Naive B cell (primary cell): ENCODE results near the gene SH2D1A. TPM values are rescaled to one million over a fixed set of nuclear protein-coding genes. Genes with fewer than 3 reads are reported as not detected.
"Not testable (repeated sequence)": the region's sequence is repeated elsewhere in the genome, so short reads cannot be mapped to it uniquely, and the experiment has no call there.

Source experiments
- ATAC-seq, 2 donors: fragments of 150-1000 bp; cut with Tn5 transposase; 2 replicates each; pipeline ENCODE4 v1.10.0; 2021; ENCODE audit warnings: low read depth in 2 of 2, mild to moderate bottlenecking in 2 of 2, moderate library complexity in 2 of 2
- DNase-seq: peaks from one replicate; pipeline ENCODE4 v3.0.0; 2022
- H3K27ac Mint-ChIP-seq, 6 donors: one replicate each; pipeline ENCODE4 v1.8.0; 2020 to 2022; ENCODE audit warnings: mild to moderate bottlenecking in 6 of 6, mixed read lengths in 6 of 6, moderate library complexity in 5 of 6, inconsistent platforms in 2 of 6
- H3K27me3 Mint-ChIP-seq, 3 donors: one replicate each; pipeline ENCODE4 v1.8.0; 2021 to 2022; ENCODE audit warnings: mixed read lengths in 3 of 3, mild to moderate bottlenecking in 1 of 3
- H3K36me3 Mint-ChIP-seq, 2 donors: one replicate each; pipeline ENCODE4 v1.8.0; 2020 to 2022; ENCODE audit warnings: mixed read lengths in 2 of 2, inconsistent platforms in 1 of 2, mild to moderate bottlenecking in 1 of 2
- H3K4me1 Mint-ChIP-seq, 3 donors: one replicate each; pipeline ENCODE4 v1.8.0; 2020 to 2022; ENCODE audit warnings: mixed read lengths in 3 of 3, inconsistent platforms in 1 of 3, mild to moderate bottlenecking in 1 of 3, moderate library complexity in 1 of 3
- H3K4me3 Mint-ChIP-seq, 8 donors: one replicate each; pipeline ENCODE4 v1.8.0; 2020 to 2022; ENCODE audit warnings: mild to moderate bottlenecking in 8 of 8, mixed read lengths in 8 of 8, moderate library complexity in 8 of 8, inconsistent platforms in 2 of 8
- H3K9me3 Mint-ChIP-seq, 7 donors: one replicate each; pipeline ENCODE4 v1.8.0; 2020 to 2022; ENCODE audit warnings: mixed read lengths in 7 of 7, mild to moderate bottlenecking in 5 of 7, inconsistent platforms in 2 of 7, moderate library complexity in 1 of 7
- polyA plus RNA-seq, 6 donors: library from polyadenylated mRNA; unstranded; fragments of 300-500 nt; fragmentation: Illumina TruSeq; gene quantifications; one replicate each; pipeline ENCODE4 v1.2.3, GENCODE V29; 2021; ENCODE audit warnings: low read depth in 6 of 6

Gene SH2D1A
- polyA plus RNA-seq, 6 donors from 2014 or later, result 0.11 to 0.93 (median 0.52) TPM; not detected in 1

DNA sequence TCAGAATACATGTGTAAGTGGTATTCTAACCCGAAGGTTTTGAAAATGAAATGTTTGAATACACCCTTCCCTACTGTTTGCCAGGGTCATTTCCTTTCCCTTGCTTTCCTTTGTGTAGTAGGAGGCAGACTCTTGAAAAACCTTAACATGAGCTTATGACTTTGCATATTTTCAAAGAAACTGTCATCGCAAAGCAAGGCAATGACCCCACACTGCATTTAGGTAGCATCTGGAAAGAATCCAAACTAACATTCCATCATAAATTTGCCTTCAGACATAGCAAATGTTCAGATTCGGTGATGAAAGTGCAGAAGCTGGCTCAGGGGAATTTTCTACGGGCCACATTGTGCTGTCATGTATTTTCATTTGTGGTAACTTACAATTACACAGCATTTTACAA, 32.3 kb downstream of the SH2D1A start:
- Mint-ChIP-seq H3K9me3 (no peaks in the 10 kb centered on the region), H3K36me3 (no peaks in the 10 kb centered on the region), H3K4me3 (no peak overlapping the region), H3K27me3 (peaks cover 0 to 12% (median 0%) of the 10 kb centered on the region in 3 donors), H3K27ac (no peak overlapping the region), H3K4me1 (no peaks in the 10 kb centered on the region)
- DNase-seq, result no peak
- ATAC-seq, result no peak

DNA sequence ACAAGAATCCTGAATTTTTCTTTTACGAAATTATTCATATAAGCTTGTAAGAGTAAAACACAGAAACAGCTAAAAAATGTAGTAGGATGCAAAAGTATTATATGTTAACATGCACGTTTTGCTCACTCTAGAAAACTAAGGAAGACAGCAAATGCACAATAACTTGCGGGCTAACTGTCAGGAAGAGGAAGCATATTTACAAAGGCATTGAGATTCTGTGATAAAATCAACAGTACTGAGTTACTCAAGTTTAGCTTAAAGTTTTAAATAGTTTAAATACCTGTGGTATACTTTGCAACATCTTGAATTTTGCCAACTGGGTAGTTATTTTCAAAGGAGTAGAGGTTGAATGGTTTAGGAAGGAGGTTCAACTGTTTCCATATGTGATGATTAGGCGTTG, 37.0 kb downstream of the SH2D1A start:
- Mint-ChIP-seq H3K9me3 (no peaks in the 10 kb centered on the region), H3K4me1 (no peaks in the 10 kb centered on the region), H3K4me3 (no peak overlapping the region), H3K27ac (no peak overlapping the region), H3K27me3 (peaks cover 0 to 19% (median 0%) of the 10 kb centered on the region in 3 donors), H3K36me3 (no peaks in the 10 kb centered on the region)
- no peak for ATAC-seq
- no peak for DNase-seq

DNA sequence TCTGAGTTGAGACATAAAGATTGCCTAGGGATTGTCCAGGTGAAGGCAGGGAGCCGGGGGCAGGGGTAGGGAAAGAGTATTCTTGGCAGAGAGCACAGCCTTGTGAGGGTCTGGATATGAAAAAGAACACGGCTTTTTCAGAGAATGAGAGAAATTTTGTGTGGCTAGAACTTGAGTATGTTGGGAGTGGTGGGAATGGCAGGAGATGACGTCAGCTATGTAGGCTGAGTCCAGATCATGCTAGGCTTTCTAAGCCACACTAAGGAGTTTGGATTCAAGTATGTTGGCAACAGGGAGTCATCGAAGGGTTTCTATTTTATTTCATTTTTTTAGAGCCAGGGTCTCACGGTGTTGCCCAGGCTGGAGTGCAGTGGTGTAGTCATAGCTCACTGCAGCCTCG, 40.0 kb downstream of the SH2D1A start:
- no peak for ATAC-seq
- H3K36me3 Mint-ChIP-seq, result no peaks in the 10 kb centered on the region
- peaks cover 0 to 7% (median 0%) of the 10 kb centered on the region in 3 donors for H3K27me3 Mint-ChIP-seq
- no peak for DNase-seq
- no peaks in the 10 kb centered on the region for H3K9me3 Mint-ChIP-seq
- H3K4me3 Mint-ChIP-seq, result no peak overlapping the region
- no peak overlapping the region for H3K27ac Mint-ChIP-seq
- no peaks in the 10 kb centered on the region for H3K4me1 Mint-ChIP-seq

DNA sequence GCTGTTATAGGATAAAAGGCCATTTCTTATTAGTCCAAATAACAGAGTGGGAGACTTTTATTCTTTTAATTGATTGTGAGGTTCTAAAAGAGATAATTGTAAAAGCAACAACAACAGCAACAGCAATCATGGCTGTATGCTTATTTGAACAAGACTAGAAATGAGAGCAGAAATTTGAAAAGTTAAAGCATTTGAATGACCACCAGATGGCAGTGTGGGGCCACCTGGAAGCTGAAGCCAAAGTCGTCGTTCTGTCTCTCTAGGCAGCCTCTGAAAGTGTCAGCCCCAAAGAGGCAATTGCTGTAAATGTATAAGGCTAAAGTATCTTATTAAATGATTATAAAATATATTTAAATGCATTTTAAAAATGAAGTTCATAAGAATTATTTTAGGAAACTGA, 42.2 kb downstream of the SH2D1A start:
- no peak overlapping the region for H3K4me3 Mint-ChIP-seq
- ATAC-seq (peak in 1 of 2 donors; percentile 37), DNase-seq (peak; percentile 29)
- no peaks in the 10 kb centered on the region for H3K9me3 Mint-ChIP-seq
- peaks cover 0 to 7% (median 0%) of the 10 kb centered on the region in 3 donors for H3K27me3 Mint-ChIP-seq
- H3K27ac Mint-ChIP-seq, result no peak overlapping the region
- no peaks in the 10 kb centered on the region for H3K4me1 Mint-ChIP-seq
- no peaks in the 10 kb centered on the region for H3K36me3 Mint-ChIP-seq

- Mint-ChIP-seq H3K4me3 (no peak overlapping the region), H3K27ac (no peak overlapping the region), H3K27me3 (peaks cover 0 to 6% (median 0%) of the 10 kb centered on the region in 3 donors), H3K36me3 (no peaks in the 10 kb centered on the region), H3K4me1 (peaks cover 0 to 15% (median 10%) of the 10 kb centered on the region in 3 donors), H3K9me3 (no peaks in the 10 kb centered on the region)
- ATAC-seq (no peak), DNase-seq (no peak)
Observed at GRCh38 chrX:124392794-124393193, 46.4 kb downstream of the SH2D1A start.

DNA sequence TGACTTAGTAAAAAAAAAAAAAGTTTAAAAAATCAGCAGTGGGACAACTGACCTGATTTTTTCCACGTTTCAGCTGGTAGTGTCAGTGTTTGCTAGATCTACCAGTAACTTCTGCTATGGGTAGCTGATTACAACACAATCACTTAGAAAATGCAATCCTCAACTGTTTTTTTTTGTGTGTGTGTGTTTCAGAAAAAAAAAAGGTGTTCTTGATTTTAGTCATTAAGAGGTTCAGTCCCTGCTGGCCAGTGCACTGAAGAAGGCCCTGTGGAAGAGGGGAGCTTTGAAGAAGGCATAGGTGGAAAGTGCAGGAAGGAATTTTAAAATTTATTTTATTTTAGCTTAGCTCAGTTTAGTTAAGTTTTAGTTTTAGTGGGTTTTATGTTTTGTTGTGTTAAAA, 46.9 kb downstream of the SH2D1A start:
- peaks cover 0 to 1% (median 0%) of the 10 kb centered on the region in 3 donors for H3K27me3 Mint-ChIP-seq
- peaks cover 0 to 15% (median 10%) of the 10 kb centered on the region in 3 donors for H3K4me1 Mint-ChIP-seq
- DNase-seq (no peak), ATAC-seq (no peak)
- no peaks in the 10 kb centered on the region for H3K9me3 Mint-ChIP-seq
- H3K36me3 Mint-ChIP-seq, result no peaks in the 10 kb centered on the region
- H3K4me3 Mint-ChIP-seq, result no peak overlapping the region
- no peak overlapping the region for H3K27ac Mint-ChIP-seq

DNA sequence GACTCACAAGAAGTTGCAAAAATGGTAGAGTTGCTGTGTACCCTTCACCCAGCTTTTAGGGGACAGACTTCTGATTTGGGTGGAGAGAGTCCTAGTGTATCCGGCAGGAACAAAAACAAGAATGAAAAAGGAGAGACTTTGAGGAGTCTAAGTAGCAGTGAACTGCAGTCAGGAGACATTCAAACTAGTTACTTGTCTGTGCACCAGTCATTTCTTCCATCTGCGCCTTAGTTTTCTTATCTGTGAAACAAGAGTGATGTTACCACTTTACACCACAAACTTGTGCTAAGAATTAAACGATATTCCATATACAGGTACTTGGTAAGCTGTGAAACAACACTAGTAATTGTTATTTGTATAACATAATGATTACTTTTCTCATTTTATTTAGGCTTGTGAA, 47.3 kb downstream of the SH2D1A start:
- ATAC-seq (no peak), DNase-seq (no peak)
- Mint-ChIP-seq H3K4me3 (no peak overlapping the region), H3K4me1 (peaks cover 0 to 15% (median 10%) of the 10 kb centered on the region in 3 donors), H3K36me3 (no peaks in the 10 kb centered on the region), H3K27ac (no peak overlapping the region), H3K27me3 (no peaks in the 10 kb centered on the region), H3K9me3 (no peaks in the 10 kb centered on the region)

GRCh38 chrX:124395145-124395880, 49.0 kb downstream of the SH2D1A start:
- H3K4me3 Mint-ChIP-seq, result peak overlapping the region in 5 of 8 donors; percentile 4 to 44 (median 42)
- peak overlapping the region in 2 of 6 donors; percentile 14 to 22 for H3K27ac Mint-ChIP-seq
- ATAC-seq, result no peak

GRCh38 chrX:124401696-124402095, 55.3 kb downstream of the SH2D1A start:
- Mint-ChIP-seq H3K27ac (no peak overlapping the region), H3K27me3 (no peaks in the 10 kb centered on the region), H3K9me3 (no peaks in the 10 kb centered on the region), H3K4me1 (peaks cover 0 to 1% (median 0%) of the 10 kb centered on the region in 3 donors), H3K36me3 (no peaks in the 10 kb centered on the region), H3K4me3 (no peak overlapping the region)
- DNase-seq (no peak), ATAC-seq (no peak)

More at GRCh38 chrX:124395145-124395880, 49.0 kb downstream of the SH2D1A start:
- H3K36me3 Mint-ChIP-seq, result no peaks in the 10 kb centered on the region
- H3K9me3 Mint-ChIP-seq, result no peaks in the 10 kb centered on the region
- H3K4me1 Mint-ChIP-seq, result peaks cover 0 to 15% (median 10%) of the 10 kb centered on the region in 3 donors
- H3K27me3 Mint-ChIP-seq, result no peaks in the 10 kb centered on the region
- DNase-seq, result no peak

GRCh38 chrX:124405868-124406267, 59.5 kb downstream of the SH2D1A start:
- no peak overlapping the region for H3K27ac Mint-ChIP-seq

DNA sequence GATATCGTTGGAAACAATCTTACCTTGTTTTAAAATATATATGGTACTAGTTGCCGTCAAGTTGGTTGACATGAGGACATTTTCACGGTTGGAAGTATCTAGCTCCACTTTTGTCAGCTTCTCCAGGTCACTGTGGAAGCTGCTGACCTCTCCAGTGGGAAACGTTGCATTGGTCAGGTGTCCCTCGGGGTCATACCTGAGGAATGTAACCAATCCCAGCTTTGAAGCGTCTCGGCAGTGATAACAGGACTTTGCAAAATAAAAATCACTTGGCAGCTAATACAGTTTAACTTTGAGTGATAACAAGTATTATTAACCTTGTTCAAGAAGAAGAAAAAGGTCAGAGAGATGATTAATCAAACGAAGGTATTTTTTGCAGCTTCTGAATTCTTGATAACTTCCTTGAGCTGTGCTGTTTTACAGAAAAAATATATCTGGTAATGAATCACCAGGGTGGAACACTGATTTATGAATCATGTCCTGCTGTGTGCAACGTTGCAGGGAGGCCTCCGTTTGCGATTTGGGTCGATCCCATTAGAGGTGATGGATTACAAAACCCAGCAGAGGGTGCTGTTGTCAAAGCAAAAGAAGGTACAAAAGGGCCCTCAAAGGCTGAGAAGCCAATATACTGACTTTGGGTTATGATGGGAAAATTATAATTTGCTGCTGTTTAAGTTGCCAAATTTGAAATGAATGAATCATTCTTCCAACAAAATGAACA, 60.1 kb downstream of the SH2D1A start:
- peaks cover 0 to 1% (median 0%) of the 10 kb centered on the region in 3 donors for H3K4me1 Mint-ChIP-seq
- no peak overlapping the region for H3K4me3 Mint-ChIP-seq
- no peaks in the 10 kb centered on the region for H3K27me3 Mint-ChIP-seq
- DNase-seq, result peak; percentile 14
- H3K36me3 Mint-ChIP-seq, result no peaks in the 10 kb centered on the region
- peak in 1 of 2 donors; percentile 39 for ATAC-seq
- H3K9me3 Mint-ChIP-seq, result no peaks in the 10 kb centered on the region
- H3K27ac Mint-ChIP-seq, result no peak overlapping the region

More at GRCh38 chrX:124405868-124406267, 59.5 kb downstream of the SH2D1A start:
- no peak overlapping the region for H3K4me3 Mint-ChIP-seq
- ATAC-seq, result no peak
- no peaks in the 10 kb centered on the region for H3K36me3 Mint-ChIP-seq
- no peaks in the 10 kb centered on the region for H3K27me3 Mint-ChIP-seq
- DNase-seq, result no peak
- no peaks in the 10 kb centered on the region for H3K9me3 Mint-ChIP-seq
- peaks cover 0 to 1% (median 0%) of the 10 kb centered on the region in 3 donors for H3K4me1 Mint-ChIP-seq

DNA sequence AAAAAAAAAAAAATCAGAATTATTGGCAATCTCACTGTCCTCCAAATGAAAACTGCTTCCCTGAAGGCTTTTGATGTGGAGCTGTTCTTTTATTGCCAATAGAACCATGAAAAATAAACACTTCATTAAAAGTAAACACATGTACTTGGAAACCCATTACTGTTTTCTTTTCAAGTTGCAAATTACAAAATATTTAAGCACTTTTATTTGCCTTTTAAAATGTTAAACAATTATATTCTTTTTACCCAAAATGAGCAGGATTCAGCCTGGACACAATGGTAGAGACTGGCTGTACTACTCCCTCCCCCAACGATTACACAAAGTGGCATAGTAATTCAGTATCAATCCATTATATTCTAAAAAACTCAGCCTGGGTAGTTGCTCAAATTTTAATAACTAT, 60.9 kb downstream of the SH2D1A start:
- Mint-ChIP-seq H3K27me3 (no peaks in the 10 kb centered on the region), H3K4me1 (peaks cover 0 to 1% (median 0%) of the 10 kb centered on the region in 3 donors)

DNA sequence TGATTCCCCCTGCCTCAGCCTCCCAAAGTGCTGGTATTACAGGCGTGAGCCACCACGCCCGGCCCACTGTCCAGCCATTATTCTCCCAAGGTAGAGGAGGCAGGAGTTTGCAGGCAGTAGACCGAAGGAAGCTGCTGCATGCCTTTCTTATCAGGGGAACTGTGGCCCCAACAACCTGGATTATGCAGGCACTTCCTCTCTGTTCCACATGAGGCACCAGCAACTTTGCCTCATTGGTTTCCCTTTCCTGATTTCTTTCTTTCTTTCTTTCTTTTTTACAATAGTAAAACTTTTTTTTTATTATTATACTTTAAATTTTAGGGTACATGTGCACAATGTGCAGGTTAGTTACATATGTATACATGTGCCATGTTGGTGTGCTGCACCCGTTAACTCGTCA, 62.0 kb downstream of the SH2D1A start:
- ATAC-seq, H3K4me3 Mint-ChIP-seq, DNase-seq, H3K36me3 Mint-ChIP-seq, H3K9me3 Mint-ChIP-seq, H3K4me1 Mint-ChIP-seq, H3K27me3 Mint-ChIP-seq: not testable (repeated sequence)
- peak overlapping the region in 1 of 6 donors; percentile 26 for H3K27ac Mint-ChIP-seq

More for the DNA sequence above, 60.9 kb downstream of the SH2D1A start:
- Mint-ChIP-seq H3K27ac (no peak overlapping the region), H3K9me3 (no peaks in the 10 kb centered on the region), H3K36me3 (no peaks in the 10 kb centered on the region), H3K4me3 (no peak overlapping the region)
- ATAC-seq (no peak), DNase-seq (no peak)

DNA sequence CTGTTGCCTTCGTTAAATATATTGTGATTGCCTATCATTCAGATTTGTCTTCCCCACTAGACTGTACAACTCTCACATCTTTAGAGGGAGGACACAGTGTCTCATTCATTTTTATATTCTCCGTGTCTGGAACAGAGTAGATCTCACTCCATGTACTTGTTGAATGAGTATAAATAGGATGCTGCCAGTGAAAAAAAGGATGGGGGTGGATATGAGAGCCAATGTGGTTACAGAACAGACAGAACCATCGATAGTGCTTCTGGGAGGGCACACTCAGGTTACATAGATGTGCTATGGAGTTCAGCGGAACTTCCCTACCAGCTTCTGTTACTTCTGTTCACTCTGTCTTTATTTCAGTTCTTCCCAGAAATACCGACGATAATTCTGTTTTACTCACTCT, 66.9 kb downstream of the SH2D1A start:
- Mint-ChIP-seq H3K4me3 (no peak overlapping the region), H3K4me1 (no peaks in the 10 kb centered on the region), H3K36me3 (no peaks in the 10 kb centered on the region), H3K9me3 (no peaks in the 10 kb centered on the region), H3K27me3 (no peaks in the 10 kb centered on the region), H3K27ac (no peak overlapping the region)
- DNase-seq (no peak), ATAC-seq (no peak)
